ENCODE data around the gene GALK2.
"Not testable (repeated sequence)": the region's sequence is repeated elsewhere in the genome, so short reads cannot be mapped to it uniquely, and the experiment has no call there.

Gene GALK2

DNA sequence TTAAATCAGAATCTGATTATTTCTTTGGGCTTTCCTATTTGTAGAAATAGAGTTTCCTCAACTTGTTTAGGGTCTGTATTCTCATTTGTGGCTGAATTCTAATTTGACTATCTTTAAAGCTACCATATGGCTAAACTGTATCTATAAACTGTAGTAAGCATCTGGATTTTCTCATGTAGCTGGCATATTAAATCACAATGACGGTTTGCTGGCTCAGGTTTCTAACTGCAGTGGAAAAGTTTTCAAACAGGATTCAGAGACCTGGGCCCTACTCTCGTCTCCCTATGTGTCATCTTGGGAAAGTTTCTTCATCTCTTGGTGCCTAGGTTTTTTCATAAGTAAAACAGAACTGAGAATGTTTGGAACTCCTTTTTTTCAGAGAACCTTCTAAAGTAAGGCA lies 68.3 kb downstream of the GALK2 start:
- Mint-ChIP-seq H3K27me3 (no peaks in the 10 kb centered on the region), H3K9me3 (no peaks in the 10 kb centered on the region), H3K4me3 (no peak overlapping the region), H3K4me1 (peaks cover 17% of the 10 kb centered on the region), H3K27ac (ENCODE audit: low read depth) (no peak overlapping the region), H3K36me3 (ENCODE audit: insufficient read depth) (peaks cover 14% of the 10 kb centered on the region)
- ATAC-seq (replicated peaks; ENCODE audit: extremely low read depth, poor library complexity, severe bottlenecking) (no peak), DNase-seq (ENCODE audit: low spot score in 2 of 2) (no peak)

DNA sequence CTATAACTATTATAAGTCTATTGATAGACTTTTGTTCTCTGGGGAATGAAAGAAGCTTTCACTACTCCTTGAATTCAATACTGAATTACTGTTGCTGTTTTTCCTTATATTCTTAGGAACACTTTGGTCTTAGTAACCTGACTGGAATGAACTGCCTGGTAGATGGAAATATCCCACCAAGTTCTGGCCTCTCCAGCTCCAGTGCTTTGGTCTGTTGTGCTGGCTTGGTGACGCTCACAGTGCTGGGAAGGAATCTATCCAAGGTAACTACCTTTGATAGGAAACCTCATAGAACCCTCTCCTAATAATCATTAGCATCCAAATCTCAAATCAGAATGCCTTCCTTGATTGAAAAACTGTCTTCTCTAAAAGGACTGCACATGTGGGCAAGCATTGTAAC lies 69.1 kb downstream of the GALK2 start:
- Mint-ChIP-seq H3K27ac (ENCODE audit: low read depth) (no peak overlapping the region), H3K27me3 (no peaks in the 10 kb centered on the region), H3K9me3 (no peaks in the 10 kb centered on the region), H3K36me3 (ENCODE audit: insufficient read depth) (peaks cover 16% of the 10 kb centered on the region), H3K4me3 (no peak overlapping the region), H3K4me1 (peaks cover 16% of the 10 kb centered on the region)
- DNase-seq (ENCODE audit: low spot score in 2 of 2) (no peak), ATAC-seq (replicated peaks; ENCODE audit: extremely low read depth, poor library complexity, severe bottlenecking) (no peak)

DNA sequence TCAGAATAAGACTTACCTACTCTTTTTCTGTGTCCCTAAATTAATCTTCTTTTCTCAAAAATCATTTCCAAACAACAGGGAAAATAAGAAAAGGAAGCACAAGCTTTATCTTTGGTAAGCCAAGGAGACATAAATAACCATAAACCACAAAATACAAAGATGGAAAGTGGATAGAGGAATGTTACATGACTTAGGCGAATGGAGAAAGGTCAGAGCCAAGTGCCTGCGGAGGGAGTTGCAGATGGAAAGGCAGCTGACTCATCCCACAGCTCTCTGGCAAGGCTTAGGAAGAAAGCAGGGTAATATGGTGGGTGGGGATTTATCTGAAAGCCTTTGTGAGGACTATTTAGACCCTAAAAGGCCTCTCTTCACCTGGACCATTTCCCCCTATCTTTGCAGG lies 72.8 kb downstream of the GALK2 start:
- no peak for ATAC-seq (replicated peaks; ENCODE audit: extremely low read depth, poor library complexity, severe bottlenecking)
- DNase-seq (ENCODE audit: low spot score in 2 of 2), result no peak
- H3K4me1 Mint-ChIP-seq, result no peaks in the 10 kb centered on the region
- H3K27ac Mint-ChIP-seq (ENCODE audit: low read depth), result no peak overlapping the region
- no peaks in the 10 kb centered on the region for H3K9me3 Mint-ChIP-seq
- H3K36me3 Mint-ChIP-seq (ENCODE audit: insufficient read depth), result peaks cover 18% of the 10 kb centered on the region
- H3K27me3 Mint-ChIP-seq, result no peaks in the 10 kb centered on the region
- no peak overlapping the region for H3K4me3 Mint-ChIP-seq

DNA sequence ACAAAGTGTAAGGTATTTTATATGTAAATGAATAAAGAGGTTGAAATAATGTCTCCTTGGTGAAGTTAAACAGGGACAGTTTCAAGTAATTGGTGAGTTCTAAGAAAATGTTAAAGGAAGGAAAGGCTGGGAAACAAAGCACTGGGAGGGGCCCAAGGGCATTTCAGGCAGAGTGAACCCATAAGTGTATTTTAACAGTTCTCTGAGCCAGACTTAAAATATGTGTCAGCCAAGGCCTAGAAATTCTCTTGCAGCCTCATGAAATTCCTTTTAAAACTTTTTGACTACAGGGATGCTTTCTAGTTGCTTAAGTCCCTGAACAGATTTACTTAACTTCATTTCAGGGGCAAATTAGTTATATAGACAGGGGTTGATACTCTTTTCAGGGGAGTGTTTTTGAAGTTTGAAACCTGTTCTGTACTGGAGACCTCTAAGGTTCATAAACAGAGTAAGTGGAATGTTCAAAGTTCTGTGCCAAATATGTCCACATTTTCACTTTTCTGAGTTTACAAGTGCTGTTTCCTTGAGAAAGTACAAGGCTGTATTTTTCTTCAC lies 77.6 kb downstream of the GALK2 start:
- Mint-ChIP-seq H3K4me3 (no peak overlapping the region), H3K27ac (ENCODE audit: low read depth) (peak overlapping the region; percentile 52), H3K36me3 (ENCODE audit: insufficient read depth) (peaks cover 12% of the 10 kb centered on the region), H3K4me1 (no peaks in the 10 kb centered on the region), H3K9me3 (no peaks in the 10 kb centered on the region), H3K27me3 (no peaks in the 10 kb centered on the region)
- no peak for DNase-seq (ENCODE audit: low spot score in 2 of 2)
- ATAC-seq (replicated peaks; ENCODE audit: extremely low read depth, poor library complexity, severe bottlenecking), result no peak

DNA sequence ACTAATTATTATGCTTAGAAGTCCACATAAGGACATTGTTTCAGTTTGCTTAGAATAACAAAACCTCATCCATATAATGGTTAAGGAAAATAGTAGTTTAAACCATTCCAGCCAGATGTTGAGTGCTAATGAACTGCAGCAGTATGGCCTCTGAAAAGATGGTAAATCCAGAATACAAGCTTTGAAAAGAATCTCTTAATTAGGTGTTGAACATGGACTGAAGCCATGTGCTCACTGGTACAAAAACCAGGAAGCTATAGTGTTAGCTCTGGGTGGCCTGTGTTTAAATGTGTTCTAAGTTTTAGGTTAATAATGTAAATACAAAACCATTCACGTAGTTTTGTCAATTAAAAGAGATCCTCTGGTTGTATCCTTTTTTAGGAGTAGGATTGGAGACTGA lies 78.2 kb downstream of the GALK2 start:
- Mint-ChIP-seq H3K4me1 (no peaks in the 10 kb centered on the region), H3K36me3 (ENCODE audit: insufficient read depth) (peaks cover 9% of the 10 kb centered on the region), H3K27me3 (no peaks in the 10 kb centered on the region), H3K9me3 (no peaks in the 10 kb centered on the region), H3K27ac (ENCODE audit: low read depth) (no peak overlapping the region), H3K4me3 (no peak overlapping the region)
- ATAC-seq (replicated peaks; ENCODE audit: extremely low read depth, poor library complexity, severe bottlenecking), result no peak
- no peak for DNase-seq (ENCODE audit: low spot score in 2 of 2)

DNA sequence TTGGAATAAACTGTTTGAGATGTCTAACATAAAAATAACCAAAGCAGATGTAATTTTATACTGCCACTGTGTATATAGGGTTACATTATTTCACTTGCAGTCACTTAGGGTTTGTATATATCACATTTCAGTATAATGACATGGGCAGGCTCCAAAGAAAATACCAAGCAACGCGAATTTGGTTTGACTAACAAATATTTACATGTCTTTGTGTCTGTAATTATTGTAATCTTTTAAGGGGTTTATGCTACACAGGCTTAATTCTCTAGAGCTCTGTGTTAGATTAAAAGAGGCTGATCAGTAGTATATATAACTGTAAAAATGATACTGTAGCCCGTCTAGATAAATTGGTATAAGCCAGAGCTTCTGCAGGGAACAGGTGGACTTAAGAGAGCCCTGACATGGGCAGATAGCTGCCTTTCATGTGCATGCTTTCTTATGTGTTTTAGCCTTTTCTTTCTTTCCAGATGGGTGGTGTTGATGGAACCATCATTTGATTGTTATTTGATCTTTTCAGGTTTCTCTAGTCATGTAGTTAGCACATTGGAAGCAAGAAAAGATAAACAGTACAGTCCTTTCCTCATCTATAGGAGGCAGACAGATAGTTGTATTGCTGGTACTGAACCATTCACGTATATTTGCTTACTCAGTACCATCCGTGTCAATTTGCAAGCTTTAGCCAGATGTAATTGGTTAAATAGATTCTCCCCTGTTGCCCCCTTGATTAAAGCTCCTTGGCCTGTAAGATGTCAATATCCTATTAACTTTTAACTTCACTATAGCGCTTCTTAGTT lies 86.1 kb downstream of the GALK2 start:
- H3K36me3 Mint-ChIP-seq (ENCODE audit: insufficient read depth), result no peaks in the 10 kb centered on the region
- ATAC-seq (replicated peaks; ENCODE audit: extremely low read depth, poor library complexity, severe bottlenecking) (no peak), DNase-seq (ENCODE audit: low spot score in 2 of 2) (no peak)
- H3K27me3 Mint-ChIP-seq, result no peaks in the 10 kb centered on the region
- peaks cover 9% of the 10 kb centered on the region for H3K4me1 Mint-ChIP-seq
- no peaks in the 10 kb centered on the region for H3K9me3 Mint-ChIP-seq
- no peak overlapping the region for H3K27ac Mint-ChIP-seq (ENCODE audit: low read depth)
- no peak overlapping the region for H3K4me3 Mint-ChIP-seq

DNA sequence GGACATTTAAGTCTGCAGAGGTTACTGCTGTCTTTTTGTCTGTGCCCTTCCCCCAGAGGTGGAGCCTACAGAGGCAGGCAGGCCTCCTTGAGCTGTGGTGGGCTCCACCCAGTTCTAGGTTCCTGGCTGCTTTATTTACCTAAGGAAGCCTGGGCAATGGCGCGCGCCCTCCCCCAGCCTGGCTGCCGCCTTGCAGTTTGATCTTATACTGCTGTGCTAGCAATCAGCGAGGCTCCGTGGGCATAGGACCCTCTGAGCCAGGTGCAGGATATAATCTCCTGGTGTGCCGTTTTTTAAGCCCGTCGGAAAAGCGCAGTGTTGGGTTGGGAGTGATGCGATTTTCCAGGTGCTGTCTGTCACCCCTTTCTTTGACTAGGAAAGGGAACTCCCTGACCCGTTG lies 95.1 kb downstream of the GALK2 start:
- H3K4me1 Mint-ChIP-seq, result peaks cover 12% of the 10 kb centered on the region
- not testable (repeated sequence) for ATAC-seq (replicated peaks; ENCODE audit: extremely low read depth, poor library complexity, severe bottlenecking); H3K27me3 Mint-ChIP-seq; H3K36me3 Mint-ChIP-seq (ENCODE audit: insufficient read depth); H3K27ac Mint-ChIP-seq (ENCODE audit: low read depth); H3K4me3 Mint-ChIP-seq; H3K9me3 Mint-ChIP-seq; DNase-seq (ENCODE audit: low spot score in 2 of 2)

DNA sequence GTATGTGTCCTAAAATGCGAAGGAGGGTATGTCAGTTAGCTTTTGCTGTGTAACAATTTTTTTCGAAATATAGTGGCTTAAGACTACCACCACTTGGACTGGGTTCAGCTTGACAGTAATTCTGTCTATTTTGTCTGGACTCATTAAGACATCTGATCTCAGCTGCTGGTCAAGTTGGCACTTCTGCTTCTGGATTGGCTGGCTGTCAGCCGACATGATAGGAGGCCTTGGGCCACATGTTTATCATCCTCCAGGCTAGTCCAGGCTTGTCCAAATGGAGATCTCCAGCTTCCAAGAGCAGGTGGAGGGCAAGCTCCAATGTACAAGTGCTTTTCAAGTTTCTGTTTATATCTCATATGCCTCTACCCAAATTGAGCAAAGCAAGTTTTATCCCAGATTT lies 95.9 kb downstream of the GALK2 start:
- no peak overlapping the region for H3K4me3 Mint-ChIP-seq
- H3K27ac Mint-ChIP-seq (ENCODE audit: low read depth), result no peak overlapping the region
- no peaks in the 10 kb centered on the region for H3K36me3 Mint-ChIP-seq (ENCODE audit: insufficient read depth)
- no peaks in the 10 kb centered on the region for H3K9me3 Mint-ChIP-seq
- H3K4me1 Mint-ChIP-seq, result peaks cover 12% of the 10 kb centered on the region
- DNase-seq (ENCODE audit: low spot score in 2 of 2) (no peak), ATAC-seq (replicated peaks; ENCODE audit: extremely low read depth, poor library complexity, severe bottlenecking) (no peak)
- H3K27me3 Mint-ChIP-seq, result no peaks in the 10 kb centered on the region

DNA sequence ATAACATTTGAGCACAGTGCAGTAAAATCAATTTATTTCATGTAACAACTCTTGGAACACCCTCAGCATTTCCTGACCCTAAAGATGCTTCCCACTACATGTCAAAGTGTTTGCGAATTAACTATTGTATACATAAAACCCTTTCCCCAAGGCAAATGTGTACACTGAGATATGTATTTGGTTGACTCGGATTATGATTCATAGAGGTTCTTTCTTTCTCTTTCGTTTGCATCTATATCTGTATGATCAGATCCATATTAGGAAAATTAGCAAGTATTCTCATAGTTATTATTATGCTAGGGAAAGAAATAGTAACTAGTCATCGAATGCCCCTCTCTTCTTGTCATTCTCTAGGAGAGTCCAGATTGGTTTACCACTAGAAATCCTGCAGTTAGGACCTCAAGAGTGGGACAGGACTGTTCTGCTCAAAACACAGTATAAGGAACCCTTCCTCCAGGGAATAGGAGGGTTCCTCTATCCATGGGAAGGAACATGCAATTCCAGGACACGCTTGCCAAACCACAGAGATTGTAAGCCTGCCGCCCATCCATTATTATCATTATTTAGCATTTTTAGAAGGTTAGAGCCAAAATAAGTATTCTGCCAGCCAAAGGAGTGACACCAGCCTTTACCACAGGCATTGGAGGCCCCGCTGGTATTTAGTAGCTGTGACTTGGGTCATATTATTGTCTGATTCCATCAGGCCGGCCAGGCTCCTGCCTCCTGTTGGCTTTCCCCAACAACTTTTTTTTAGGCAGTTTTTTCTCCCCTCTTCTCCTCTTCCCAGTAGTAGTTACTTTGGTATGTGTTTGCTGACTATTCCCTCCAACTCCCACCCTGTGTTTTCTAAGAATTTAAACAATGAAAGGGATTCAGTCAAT lies 100.7 kb downstream of the GALK2 start:
- H3K27me3 Mint-ChIP-seq, result no peaks in the 10 kb centered on the region

DNA sequence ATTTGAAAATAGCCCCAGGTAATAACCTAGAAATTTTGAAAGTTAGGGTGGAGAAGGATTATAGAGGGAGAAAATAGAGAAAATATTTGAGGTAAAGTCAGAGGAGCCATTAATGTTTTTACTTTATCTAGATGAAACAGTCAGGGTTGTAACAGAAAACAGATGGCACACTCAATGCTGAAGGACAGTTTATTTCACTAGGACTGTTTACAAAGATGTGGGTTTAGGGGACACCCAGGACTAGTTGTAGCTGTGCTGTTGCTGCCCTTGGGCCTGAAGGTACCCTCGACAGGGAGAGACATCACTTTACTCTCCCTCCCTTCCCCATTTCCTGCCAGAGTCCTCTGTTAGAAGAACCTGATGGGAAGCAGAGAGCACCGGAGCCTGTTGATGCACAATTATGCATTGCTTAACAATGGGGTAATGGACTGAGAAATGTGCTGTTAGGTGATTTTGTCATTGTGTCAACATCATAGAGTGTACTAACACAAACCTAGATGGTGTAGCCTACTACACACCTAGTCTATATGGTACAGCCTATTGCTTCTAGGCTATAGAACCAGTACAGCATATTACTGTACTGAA lies 103.8 kb downstream of the GALK2 start:
- no peak overlapping the region for H3K4me3 Mint-ChIP-seq
- peaks cover 2% of the 10 kb centered on the region for H3K36me3 Mint-ChIP-seq (ENCODE audit: insufficient read depth)
- DNase-seq (ENCODE audit: low spot score in 2 of 2) (no peak), ATAC-seq (replicated peaks; ENCODE audit: extremely low read depth, poor library complexity, severe bottlenecking) (no peak)
- H3K9me3 Mint-ChIP-seq, result no peaks in the 10 kb centered on the region
- no peak overlapping the region for H3K27ac Mint-ChIP-seq (ENCODE audit: low read depth)
- no peaks in the 10 kb centered on the region for H3K27me3 Mint-ChIP-seq
- H3K4me1 Mint-ChIP-seq, result peaks cover 11% of the 10 kb centered on the region

More for the DNA sequence above, 100.7 kb downstream of the GALK2 start:
- Mint-ChIP-seq H3K4me1 (peaks cover 18% of the 10 kb centered on the region), H3K27ac (ENCODE audit: low read depth) (no peak overlapping the region), H3K9me3 (no peaks in the 10 kb centered on the region), H3K36me3 (ENCODE audit: insufficient read depth) (peaks cover 2% of the 10 kb centered on the region), H3K4me3 (no peak overlapping the region)
- DNase-seq (ENCODE audit: low spot score in 2 of 2) (no peak), ATAC-seq (replicated peaks; ENCODE audit: extremely low read depth, poor library complexity, severe bottlenecking) (no peak)

DNA sequence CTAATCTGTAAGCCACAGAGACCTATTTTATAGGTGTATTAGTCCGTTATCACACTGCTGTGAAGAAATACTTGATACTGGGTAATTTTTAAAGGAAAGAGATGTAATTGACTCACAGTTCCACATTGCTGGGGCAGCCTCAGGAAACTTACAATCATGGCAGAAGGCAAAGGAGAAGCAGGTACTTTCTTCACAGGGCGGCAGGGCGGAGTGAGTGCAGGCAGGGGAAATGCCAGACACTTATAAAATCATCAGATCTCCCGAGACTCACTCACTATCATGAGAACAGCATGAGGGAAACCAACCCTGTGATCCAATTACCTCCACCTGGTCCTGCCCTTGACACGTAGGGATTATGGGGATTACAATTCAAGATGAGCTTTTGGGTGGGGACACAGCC lies 108.7 kb downstream of the GALK2 start:
- Mint-ChIP-seq H3K9me3 (no peaks in the 10 kb centered on the region), H3K27ac (ENCODE audit: low read depth) (no peak overlapping the region), H3K27me3 (no peaks in the 10 kb centered on the region), H3K4me3 (no peak overlapping the region), H3K36me3 (ENCODE audit: insufficient read depth) (peaks cover 11% of the 10 kb centered on the region), H3K4me1 (peaks cover under 1% of the 10 kb centered on the region)
- ATAC-seq (replicated peaks; ENCODE audit: extremely low read depth, poor library complexity, severe bottlenecking), result no peak
- no peak for DNase-seq (ENCODE audit: low spot score in 2 of 2)

DNA sequence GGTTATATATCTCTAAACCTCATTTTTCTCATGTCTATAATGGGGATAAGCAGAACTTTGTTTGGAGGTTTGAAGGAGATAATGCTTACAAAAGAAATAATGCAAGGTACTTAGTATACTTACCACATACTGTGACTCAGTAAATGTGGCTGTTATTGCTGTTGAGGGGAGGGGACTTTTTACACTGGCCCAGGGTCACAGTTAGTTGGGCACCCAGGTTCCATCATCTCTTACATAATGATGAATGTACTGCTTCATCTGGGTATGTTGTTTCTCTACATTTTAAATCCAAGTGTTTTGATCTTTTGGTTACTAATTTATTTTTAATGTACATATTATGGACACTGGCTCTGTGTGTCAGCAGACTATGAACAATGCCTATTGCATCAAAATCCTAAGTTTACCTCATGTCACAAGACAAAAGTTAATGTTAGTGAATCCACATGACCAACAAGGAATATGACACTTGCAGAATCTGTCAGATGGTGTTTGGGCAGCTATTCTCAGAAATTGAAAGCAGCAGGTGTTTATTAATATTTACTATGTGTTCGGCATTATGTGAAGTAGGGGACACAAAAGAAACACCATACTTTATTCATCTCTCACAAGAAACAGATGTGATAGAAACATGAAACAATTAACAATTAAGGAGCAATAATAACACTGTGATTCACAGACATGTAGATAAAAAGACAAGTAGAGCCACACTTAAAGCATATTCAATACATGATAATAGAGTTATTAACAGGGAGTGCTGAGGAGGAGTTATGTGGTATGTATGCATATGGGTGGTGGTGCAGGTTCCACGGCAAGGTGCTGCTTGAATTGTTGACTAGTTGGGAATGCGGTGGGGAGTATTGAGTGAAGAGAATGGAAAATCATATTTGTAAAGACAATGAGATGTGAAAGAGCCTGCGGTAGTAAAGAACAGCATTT lies 109.7 kb downstream of the GALK2 start:
- H3K4me3 Mint-ChIP-seq, result no peak overlapping the region
- H3K36me3 Mint-ChIP-seq (ENCODE audit: insufficient read depth), result peaks cover 15% of the 10 kb centered on the region
- H3K27me3 Mint-ChIP-seq, result no peaks in the 10 kb centered on the region
- ATAC-seq (replicated peaks; ENCODE audit: extremely low read depth, poor library complexity, severe bottlenecking) (no peak), DNase-seq (ENCODE audit: low spot score in 2 of 2) (no peak)
- H3K9me3 Mint-ChIP-seq, result no peaks in the 10 kb centered on the region
- no peaks in the 10 kb centered on the region for H3K4me1 Mint-ChIP-seq
- no peak overlapping the region for H3K27ac Mint-ChIP-seq (ENCODE audit: low read depth)

Measured in central memory CD8-positive, alpha-beta T cell (primary cell).